ENCODE results near the gene LYSMD1.
"Not testable (repeated sequence)": the region's sequence is repeated elsewhere in the genome, so short reads cannot be mapped to it uniquely, and the experiment has no call there.

The LYSMD1 gene, protein sequence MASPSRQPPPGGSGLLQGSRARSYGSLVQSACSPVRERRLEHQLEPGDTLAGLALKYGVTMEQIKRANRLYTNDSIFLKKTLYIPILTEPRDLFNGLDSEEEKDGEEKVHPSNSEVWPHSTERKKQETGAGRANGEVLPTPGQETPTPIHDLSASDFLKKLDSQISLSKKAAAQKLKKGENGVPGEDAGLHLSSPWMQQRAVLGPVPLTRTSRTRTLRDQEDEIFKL

DNA sequence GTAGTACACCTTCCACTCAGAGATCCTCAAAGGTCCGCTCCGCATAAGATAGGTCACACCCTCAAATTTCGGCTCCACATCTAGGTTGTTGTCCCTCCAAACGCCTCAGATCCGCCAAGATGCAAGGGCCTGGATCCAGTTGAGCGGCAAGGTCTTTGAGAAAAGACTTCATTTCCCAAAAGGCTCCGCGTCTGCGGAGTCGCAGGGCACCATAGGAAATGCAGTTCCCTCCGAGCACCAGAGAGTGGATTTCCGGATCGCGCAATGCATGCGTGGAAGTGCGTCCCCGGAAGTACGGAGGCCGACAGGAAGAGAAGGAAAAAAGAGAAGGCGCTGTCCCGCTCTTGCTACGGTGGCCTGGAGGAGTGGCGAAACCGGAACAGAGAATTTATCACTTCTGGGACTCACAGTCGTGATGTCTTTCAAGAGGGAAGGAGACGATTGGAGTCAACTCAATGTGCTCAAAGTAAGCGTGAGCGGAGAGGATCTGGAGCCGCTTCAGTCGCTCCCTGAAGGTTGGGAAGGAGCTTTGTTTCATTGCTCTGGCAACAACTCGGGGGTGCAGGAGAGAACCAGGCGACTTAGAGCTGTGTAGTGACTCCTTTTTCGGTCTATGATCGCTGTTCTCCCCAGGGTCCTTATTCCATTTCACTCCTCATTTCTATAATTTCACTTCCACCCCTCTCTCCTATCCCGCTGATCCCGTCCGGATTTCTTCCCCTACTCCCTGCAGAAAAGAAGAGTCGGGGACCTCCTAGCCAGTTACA is at the start of gene LYSMD1, which contains the start of gene SCNM1:
LYSMD1 (minus strand) TSS at position 165 of the 767 bp plus-strand sequence. CDS start 644 bp downstream, outside the sequence.
SCNM1 (plus strand) TSS at position 407 of the 767 bp plus-strand sequence; CDS start at position 416, 9 bp downstream.
- peak; percentile 90 for DNase-seq

DNA sequence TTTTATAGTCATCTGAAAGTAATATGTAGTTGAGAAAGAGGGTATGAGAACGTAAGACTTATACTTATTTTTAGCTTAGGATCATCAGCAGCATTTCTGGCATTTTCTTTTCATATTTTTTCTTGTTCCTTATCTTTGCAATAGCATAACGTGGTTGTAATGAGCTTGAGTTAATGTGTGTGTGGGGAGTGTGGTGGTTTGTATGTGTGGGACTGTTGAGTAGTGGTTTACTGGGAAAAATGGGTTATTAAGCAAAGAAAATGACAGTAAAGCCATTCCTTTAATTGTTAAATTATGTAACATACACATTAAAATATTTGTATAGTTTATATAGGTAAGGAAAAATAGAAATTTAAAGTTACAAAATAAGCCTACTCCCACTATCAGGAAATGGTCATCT is 47.9 kb upstream of the LYSMD1 start:
- no peak for DNase-seq

DNA sequence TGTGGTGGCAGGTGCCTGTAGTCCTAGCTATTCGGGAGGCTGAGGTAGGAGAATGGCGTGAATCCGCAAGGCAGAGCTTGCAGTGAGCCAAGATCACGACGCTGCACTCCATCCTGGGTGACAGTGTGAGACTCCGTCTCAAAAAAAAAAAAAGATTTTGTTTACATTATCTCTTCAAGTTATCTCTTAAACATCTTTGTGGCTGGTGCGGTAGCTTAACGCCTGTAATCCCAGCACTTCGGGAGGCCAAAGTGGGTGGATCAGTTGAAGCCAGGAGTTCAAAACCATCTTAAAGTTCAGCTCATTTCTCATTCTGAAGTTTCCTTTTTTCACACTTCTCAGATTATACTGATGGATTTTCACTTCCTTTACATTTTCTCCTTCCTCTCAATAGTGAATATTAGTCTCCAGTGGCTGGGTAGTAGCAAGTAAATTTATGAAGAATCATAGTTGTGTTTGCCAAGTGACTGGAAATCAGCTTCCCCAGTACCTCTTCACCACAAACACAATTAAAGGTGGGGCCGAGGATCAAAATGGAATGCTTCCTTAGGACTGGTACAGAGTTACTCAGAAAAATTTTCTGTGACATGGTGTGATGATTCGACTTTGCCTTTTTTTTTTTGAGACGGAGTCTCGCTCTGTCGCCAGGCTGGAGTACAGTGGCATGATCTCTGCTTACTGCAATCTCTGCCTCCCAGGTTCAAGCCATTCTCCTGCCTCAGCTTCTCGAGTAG is 46.4 kb upstream of the LYSMD1 start:
- DNase-seq, result no peak

GRCh38 chr1:151210830-151211229 is 45.1 kb upstream of the LYSMD1 start:
- no peak for DNase-seq

DNA sequence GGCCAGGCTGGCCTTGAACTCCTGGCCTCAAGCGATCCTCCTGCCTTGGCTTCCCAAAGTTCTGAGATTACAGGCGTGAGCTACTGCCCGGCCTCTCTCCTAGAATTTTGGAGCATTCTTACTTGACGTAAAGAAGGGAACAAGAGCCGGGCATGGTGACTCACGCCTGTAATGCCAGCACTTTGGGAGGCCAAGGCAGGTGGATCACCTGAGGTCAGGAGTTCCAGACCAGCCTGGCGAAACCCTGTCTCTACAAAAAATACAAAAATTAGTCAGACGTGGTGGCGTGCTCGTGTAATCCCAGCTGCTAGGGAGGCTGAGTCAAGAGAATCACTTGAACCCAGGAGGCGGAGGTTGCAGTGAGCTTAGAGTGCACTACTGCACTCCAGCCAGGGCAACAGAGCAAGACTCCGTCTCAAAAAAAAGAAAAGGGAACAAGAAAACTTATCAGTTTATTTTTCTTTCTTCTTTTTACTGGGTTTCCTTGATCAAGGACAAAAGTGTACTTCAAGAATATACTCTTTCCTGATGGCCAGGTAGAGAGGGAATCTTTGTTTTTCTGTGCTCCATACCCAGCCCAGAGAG is 39.8 kb upstream of the LYSMD1 start:
- DNase-seq, result not testable (repeated sequence)

GRCh38 chr1:151199873-151200581 is 34.3 kb upstream of the LYSMD1 start:
- DNase-seq, result no peak

- peak; percentile 96 for DNase-seq
These were observed 32.8 kb upstream of the LYSMD1 start, which contains the start of gene PIP5K1A for GRCh38 chr1:151198254-151199127. Gene PIP5K1A, plus strand, starts transcription at chr1:151198552. Its CDS starts 445 bp downstream, at chr1:151198997.

DNA sequence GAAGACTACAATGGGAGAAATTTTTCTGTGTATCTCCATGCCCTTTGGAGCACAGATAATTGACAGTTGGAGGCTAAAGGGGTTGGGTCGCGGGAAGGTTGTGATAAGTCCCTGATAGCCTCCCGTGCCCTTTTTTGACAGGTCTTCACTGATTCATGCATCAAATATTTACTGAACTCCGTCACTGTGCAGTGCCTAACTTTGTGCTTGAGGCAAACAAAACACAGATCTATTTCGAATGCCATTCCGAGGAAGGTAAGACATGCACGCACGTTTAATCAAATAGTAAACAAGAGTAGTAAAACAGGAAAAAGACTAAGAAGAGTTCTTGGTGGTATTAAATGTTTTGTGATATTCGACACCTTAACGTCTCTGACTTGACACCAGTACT is 32.2 kb upstream of the LYSMD1 start:
- DNase-seq, result no peak

GRCh38 chr1:151196292-151196800 is 30.6 kb upstream of the LYSMD1 start:
- DNase-seq, result peak; percentile 33

- not testable (repeated sequence) for DNase-seq
These were observed 29.3 kb upstream of the LYSMD1 start for GRCh38 chr1:151194894-151195594.

- no peak for DNase-seq
These were observed 28.2 kb upstream of the LYSMD1 start for GRCh38 chr1:151193856-151194255.

- no peak for DNase-seq
These were observed 27.6 kb upstream of the LYSMD1 start for GRCh38 chr1:151193304-151193703.

- no peak for DNase-seq
These were observed 26.3 kb upstream of the LYSMD1 start for GRCh38 chr1:151192047-151192446.

DNA sequence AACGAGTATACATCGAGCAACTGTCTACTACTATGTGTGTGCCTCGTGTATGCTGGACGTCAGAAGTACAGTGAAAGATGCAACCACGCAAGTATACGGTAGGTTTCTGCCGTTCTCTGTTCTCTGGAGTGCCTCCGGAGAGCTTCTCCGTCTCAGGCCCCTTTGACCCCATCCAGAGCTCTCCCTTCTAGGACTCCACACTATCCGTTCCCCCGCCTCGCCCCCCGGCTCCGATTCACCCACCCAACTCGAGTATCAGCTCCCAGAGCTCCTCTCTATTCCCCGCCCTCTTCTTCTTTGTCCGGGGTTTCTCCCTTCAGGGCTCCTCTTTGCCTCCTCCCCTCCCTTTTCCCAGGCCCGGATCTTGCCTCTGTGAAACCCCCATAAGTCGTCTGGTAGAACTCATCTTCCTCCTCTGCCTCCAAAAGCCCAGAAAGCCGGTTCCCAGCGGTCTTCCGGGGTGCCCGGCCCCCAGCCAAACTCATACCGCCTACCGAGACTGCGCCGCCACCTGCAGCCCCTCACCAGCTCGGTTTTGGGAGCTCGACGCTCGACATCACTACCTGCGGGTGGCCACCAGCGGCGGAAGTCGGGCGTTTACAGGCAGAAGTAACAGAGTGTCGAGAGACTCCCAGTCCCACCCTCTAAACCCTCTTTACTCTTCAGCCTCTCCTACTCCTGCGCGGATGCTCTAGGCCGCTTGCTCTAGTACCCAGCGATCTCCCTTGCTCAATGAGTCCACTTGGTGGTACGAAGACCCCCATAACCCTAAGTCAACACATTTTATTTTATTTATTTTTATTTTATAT is 24.1 kb upstream of the LYSMD1 start, which contains the start of gene VPS72:
VPS72 (minus strand) TSS at position 561 of the 809 bp plus-strand sequence; CDS start at position 485, 76 bp downstream.
- DNase-seq, result peak; percentile 80

GRCh38 chr1:151188667-151189066 is 23.0 kb upstream of the LYSMD1 start:
- not testable (repeated sequence) for DNase-seq

GRCh38 chr1:151187205-151187604 is 21.5 kb upstream of the LYSMD1 start:
- no peak for DNase-seq

DNA sequence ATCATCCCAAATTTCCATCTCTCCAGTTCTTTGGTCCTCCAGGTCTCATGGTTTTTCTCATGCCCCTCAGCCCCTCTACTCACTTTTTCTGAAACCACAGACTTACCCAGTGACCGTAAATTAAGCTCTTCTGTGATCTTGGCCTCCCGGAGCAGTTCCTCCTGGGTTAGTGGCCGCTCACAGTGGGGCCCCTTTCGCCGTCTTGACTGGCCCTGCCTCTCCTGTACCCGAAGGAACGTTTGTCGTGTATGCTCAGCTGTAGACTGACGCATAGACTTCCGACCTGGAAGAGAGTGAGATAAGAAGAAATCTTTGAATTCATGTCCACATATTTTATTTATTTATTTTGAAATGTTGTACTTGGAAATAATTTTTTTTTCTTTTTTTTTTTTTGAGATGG is 18.5 kb upstream of the LYSMD1 start:
- DNase-seq, result no peak

GRCh38 chr1:151176514-151177045 is 10.9 kb upstream of the LYSMD1 start:
- no peak for DNase-seq

DNA sequence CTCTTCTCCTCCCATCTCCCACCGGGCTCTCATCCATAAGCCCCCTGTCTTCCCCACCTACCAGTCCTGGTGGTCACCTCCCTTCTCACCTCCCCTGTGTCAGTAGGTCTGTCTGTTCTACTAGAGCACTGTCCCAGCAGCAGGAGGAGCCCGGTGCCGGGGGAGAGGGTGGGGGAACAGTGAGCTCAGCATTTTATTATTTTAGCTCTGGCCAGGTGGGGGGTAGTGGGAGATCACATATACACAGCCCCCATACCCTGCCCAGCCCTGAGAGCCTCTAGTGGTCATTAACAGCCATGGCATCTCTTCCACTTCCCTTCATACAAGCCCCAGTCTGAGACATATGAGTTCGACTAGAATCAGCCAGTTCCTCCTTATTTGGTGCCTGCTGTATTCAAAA is 10.2 kb upstream of the LYSMD1 start, which contains the start of gene TMOD4:
TMOD4 (minus strand) TSS at position 119 of the 400 bp plus-strand sequence. CDS start 1,106 bp downstream, outside the sequence.
- DNase-seq, result no peak
